ENCODE data around the gene OR1B1.
"Not testable (repeated sequence)": the region's sequence is repeated elsewhere in the genome, so short reads cannot be mapped to it uniquely, and the experiment has no call there.

OR1B1 gene

DNA sequence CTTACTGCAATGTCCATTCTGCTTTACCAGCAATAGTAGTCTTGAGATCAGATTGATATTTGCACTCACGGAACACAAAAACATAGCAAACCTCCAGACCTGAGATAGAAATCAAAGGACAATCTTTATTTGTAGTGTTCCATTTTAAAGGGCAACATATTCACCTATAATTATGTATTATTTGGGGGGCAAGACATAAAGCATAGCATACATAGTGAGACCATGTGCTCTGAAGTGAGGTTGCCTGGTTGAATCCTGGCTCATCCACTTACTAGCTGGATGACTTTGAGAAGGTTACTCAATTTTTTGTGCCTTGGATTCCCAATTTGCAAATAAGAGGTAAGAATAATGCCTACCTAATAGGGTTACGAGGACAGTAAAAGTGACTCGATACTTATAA, at the start of gene OR1B1:
Gene OR1B1, minus strand, starts transcription at position 101 of the 400 bp plus-strand sequence.
- DNase-seq: no peak

DNA sequence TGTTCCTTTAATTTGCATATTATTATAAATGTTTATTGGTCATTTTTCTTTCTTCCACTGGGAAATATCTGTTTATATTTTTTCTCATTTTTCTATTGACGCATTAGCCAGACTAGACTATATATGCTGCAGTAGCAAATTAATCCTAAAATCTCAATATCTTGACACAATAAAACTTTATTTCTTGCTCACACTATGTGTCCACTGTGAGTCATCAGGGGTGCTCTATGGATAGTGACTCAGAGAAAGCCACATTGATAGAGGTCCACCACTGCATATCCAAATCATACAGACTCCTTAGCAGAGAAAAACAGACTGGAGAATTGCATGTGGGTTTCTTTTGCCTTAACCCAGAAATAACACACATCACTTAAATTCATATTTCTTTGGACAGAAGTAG, 38.3 kb upstream of the OR1B1 start:
- no peak for DNase-seq

DNA sequence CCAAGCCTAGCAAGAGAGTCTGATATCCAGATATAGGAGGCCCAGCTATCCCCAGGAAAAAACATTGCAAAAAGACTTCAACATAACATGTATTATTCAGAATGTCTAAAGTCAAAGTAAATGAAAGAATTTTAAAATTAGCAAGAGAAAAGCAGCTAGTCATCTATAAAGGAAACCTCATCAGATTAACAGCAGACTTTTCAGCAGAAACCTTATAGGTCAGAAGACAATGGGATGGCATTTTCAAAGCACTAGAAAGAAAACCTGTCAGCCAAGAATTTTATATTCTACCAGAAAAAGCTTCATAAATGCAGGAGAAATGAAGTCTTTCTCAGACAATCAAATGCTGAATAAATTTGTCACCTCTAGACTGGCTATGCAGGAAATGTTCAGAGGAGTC, 27.4 kb upstream of the OR1B1 start:
- DNase-seq: no peak

DNA sequence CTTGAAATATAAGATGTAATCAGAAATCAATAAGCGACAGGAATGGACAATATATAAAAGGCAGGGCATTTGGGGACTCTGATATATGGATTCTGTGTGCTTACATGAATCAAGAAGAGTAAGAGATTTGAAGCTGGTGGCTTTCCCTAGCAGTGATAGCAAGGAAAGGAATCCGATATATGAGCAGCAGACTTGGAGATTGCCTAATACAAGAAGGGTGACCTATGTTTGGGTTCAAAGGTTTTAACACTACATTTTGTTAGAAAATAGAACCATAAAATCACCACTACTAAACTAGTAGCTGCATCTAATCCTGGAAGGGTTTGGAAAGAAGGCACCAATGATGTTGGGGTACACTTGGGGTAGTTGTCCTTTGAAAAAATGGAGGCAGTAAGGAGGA, 15.1 kb upstream of the OR1B1 start:
- no peak for DNase-seq

DNA sequence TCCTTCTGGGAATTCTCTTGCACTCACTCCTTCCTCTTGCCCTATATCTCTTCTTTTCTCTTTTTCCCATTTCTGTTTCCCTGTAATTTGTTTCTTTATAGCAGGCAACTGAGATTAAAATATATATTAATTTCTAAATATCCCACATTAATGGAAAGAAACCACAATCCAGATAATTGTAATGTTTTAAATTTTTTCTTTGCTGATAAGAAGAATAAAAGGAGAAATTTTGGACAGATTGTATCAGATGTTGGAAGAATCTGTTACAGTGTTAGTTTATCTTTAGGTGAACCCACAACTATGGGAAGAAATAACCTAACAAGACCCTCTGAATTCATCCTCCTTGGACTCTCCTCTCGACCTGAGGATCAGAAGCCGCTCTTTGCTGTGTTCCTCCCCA, 4.0 kb upstream of the OR1B1 start, which contains the start of gene OR1L1:
Gene OR1L1, plus strand, starts transcription at position 301 of the 400 bp plus-strand sequence. Its CDS starts 0 bp downstream, at position 301.
- no peak for DNase-seq

DNA sequence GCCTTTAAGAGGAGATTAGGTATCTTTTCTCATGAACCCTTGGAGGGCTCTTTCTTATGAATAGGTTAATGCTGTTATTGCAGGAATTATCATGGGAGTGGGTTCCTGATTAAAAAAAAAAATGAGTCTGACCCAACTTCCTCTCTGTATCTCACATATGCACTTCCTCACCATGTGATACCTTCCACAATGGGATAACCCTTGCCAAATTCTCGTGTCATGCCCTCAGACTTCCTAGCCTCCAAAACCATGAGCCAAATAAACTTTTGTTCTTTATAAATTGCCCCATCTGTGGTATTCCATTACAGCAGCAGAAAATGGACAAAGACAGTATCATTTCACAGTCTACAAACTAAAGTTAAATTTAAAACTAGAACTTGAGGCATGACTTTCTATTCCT, 1.0 kb downstream of the OR1B1 start:
- DNase-seq: no peak

DNA sequence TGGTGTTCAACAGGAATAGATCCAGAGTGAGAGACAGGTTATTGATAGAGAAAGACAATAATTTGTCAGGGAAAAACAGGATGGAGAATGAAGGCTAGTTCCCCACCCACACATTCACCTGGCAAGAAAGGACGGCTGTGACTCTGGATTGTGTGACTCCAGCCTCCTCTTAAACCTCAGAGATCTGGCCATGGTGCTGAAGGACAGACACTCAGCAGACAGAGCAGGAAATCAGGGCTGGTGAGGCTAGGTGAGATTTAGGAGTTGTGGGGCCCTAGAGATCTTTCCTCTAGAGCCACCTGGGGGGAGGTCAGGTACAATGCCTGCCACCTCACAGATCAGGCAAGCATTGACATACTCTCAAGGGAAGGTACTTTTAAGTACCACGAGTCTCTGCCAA, 15.2 kb downstream of the OR1B1 start:
- no peak for DNase-seq

DNA sequence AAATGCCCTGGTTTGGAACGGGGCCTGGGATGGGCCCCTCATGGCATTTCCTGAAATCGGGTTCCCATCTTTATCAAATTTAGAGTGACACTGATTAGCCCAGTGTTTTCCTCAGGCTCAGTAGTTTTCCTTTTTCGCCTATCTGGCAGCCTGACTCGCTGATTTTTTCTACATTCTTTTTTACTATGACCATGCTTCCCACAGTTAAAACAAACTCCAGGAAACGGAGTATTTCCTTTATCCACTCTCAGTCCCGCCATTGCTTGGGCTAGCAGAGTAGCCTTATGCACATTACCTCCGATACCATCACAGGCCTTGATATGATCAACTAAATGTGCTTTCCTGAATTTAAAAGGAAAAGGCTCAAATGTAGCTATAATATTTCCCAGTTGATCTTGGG, 37.4 kb downstream of the OR1B1 start:
- DNase-seq: no peak

DNA sequence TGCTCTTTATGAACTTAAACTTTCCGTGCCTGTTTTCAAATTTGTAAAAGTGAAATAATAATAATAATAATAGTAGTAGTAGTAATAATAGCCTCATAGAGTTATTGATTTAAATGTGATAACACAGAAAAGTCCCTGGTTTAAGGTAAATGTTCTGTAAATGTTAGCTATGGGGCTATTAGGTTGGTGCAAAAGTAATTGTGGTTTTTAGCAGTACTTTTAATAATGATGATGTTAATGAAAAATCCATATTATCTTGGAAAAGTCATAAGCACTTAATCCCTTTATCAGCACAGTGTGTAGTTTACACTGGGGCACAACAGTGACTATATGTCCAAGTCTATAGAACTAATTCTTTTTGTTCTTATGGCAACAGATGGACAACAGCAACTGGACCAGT, 43.1 kb downstream of the OR1B1 start, which contains the start of gene OR1Q1:
Gene OR1Q1, plus strand, starts transcription at position 377 of the 400 bp plus-strand sequence. Its CDS starts 0 bp downstream, at position 377.
- DNase-seq: no peak

DNA sequence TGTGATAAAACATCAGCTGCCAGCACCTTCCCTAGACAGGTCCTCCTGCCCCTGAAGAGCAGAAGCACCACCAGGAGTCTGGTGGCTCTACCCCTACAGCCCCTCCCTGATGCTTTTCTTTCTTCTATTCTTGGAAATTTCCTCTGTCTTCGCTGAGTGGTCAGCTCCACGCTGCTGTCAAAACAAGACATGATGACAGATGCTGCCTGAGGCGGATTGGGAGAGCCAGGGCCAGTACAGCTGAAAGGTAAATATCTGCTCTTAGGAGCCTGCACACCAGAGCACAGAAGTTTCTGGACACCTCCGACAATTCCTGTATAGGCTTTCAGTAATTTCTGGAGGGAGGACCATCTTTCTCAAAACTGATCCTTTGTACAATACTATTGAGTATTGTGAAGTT, 47.6 kb downstream of the OR1B1 start:
- DNase-seq: no peak

DNA sequence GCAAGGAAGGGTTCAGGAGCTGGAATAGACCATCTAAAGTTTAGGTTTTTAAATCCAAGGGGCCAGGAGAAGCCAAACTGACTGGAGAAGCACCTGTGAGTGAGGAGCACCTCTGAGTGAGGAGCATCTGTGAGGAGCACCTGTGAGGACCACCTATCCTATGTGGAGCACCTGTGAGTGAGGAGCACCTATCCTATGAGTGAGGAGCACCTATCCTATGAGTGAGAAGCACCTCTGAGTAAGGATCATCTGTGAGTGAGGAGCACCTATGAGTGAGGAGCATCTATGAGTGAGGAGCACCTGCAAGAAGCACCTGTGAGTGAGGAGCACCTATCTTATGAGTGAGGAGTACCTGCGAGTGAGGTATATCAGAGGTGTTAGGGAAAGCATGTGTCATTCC, 50.8 kb downstream of the OR1B1 start:
- DNase-seq: no peak

DNA sequence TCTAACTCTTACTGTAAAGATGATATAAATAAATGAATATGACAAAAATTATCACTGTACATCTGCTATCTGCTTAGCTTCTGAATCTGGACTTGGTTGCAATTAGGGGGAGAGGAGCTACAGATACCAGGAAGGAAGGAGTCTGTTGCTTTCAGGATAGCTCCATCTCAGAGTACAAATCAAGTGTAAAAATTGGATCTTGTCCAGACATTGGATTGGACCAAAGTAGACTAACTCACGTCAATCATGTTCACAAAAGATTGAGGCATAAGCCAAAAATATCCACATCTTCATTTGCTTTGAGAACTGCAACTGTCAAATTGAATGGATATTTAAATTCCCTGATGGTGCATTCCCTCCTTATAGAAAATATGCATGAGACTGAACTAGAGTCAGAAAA, 51.7 kb downstream of the OR1B1 start:
- DNase-seq: no peak

DNA sequence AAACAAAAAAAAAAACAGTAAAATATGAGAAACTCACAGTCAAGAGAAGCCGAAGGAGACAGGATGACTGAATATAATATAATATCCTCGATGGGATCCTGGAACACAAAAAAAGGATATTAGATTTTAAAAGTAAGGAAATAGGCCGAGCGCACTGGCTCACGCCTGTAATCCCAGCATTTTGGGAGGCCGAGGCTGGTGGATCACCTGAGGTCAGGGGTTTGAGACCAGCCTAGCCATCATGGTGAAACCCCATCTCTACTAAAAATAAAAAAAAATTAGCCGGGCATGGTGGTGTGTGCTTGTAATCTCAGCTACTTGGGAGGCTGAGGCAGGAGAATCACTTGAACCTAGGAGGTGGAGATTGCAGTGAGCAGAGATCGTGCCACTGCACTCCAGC, 74.1 kb downstream of the OR1B1 start, which contains the start of gene OR1L8:
Gene OR1L8, minus strand, starts transcription at position 101 of the 400 bp plus-strand sequence. CDS start 14,907 bp downstream, outside the sequence.
- not testable (repeated sequence) for DNase-seq

DNA sequence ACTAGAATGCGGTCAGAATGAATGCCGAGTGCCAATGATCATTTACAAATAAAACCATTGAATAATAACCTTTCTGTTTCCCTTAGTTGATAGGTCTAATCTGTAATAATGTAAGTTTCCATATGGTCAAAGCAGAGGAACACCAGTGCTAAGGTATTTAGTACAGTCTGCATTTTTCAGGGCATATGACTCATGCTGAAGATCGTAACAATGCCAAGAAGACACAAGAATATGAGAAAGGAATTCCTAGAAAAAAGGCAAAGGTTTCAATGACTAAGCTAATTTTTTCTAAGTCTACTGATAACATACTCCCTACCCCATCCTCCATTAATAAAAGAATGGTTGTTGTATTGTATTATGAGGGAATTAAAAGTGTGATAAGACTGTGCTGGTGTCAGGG, 77.1 kb downstream of the OR1B1 start:
- no peak for DNase-seq

DNA sequence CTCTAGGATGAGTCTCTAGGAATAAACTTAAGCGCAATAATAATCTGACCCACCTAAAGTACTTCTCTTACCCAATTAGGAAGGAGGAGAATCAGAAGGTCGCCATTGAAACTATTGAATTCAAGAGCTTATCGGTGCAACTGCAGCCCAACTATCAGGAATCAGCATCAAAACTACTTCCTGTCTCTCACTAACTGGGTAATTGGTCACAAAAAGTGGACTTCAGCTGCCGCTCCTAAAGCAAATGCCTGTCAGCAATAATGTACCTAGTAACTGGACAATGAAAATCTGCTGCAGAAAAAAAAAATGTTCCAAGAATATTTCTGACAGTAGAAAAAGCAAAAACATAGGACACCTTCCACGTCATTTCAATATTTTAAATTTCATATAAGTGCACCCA, 77.6 kb downstream of the OR1B1 start:
- no peak for DNase-seq
